GM13977 (cell line): ENCODE results near the gene DYRK2.

Experiments used
- DNase-seq: peaks from one replicate; pipeline ENCODE4 v3.0.0; 2012; ENCODE audit warnings: low spot score
- in situ Hi-C: fragments of 300-500 bp; cut with MboI; formaldehyde crosslinking; loops from one replicate; pipeline ENCODE4 v1.12.0; 2022; ENCODE audit warnings: low sequenced_read_pairs, low pct_unique_long_range_greater_than_20kb, mixed read lengths, inconsistent platforms; ENCODE audit not compliant: unreplicated experiment
- TF ChIP-seq, protein P1 (sequence below): IDR thresholded peaks from 2 replicates; pipeline ENCODE4 v1.5.1; 2012; ENCODE audit warnings: mild to moderate bottlenecking, control low read depth; ENCODE audit not compliant: insufficient read depth; ENCODE audit errors: extremely low read depth, missing control alignments

The DYRK2 gene

DNA sequence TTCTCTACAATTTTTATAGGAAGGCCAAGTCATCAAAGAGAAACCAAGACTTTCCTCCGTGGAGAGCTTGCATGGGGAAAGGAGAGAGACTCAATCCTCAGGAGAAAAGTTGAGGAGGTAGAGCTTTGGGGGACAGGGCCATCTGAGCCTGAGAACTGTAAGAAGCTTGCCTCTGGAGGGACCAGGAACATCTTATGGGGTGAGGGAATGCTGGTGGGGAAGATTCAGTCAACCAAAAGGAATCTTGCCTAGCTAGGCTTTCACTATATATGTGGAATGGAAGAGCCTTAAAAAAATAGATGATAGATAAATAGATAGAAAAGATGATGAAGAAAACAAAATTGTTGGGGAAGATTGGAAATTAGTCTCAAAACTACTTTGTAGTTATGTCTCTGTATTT is 63.5 kb downstream of the DYRK2 start:
- no peak for DNase-seq
- TF ChIP-seq, protein P1, sequence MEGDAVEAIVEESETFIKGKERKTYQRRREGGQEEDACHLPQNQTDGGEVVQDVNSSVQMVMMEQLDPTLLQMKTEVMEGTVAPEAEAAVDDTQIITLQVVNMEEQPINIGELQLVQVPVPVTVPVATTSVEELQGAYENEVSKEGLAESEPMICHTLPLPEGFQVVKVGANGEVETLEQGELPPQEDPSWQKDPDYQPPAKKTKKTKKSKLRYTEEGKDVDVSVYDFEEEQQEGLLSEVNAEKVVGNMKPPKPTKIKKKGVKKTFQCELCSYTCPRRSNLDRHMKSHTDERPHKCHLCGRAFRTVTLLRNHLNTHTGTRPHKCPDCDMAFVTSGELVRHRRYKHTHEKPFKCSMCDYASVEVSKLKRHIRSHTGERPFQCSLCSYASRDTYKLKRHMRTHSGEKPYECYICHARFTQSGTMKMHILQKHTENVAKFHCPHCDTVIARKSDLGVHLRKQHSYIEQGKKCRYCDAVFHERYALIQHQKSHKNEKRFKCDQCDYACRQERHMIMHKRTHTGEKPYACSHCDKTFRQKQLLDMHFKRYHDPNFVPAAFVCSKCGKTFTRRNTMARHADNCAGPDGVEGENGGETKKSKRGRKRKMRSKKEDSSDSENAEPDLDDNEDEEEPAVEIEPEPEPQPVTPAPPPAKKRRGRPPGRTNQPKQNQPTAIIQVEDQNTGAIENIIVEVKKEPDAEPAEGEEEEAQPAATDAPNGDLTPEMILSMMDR: no peak
- in situ Hi-C loops: no loop called here

DNA sequence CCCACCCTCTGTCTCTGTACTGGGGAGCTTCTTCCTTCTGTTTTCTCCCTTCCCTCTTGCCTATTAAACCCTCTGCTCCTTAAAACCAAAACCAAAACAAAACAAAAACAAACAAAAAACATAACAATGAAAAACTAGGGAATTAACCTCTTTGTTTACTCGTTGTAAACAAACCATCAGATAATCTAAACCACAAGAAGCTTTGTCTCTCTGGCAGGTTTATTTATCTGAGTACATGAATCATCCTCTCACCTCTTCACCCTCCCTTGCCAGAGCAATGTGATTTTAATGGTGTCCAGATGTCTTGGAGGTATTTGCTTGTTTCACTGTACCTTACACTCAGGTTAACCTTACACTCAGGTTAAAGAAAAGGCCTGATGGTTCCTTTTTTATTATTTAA is 66.1 kb downstream of the DYRK2 start:
- DNase-seq: no peak
- TF ChIP-seq, protein P1: no peak
- in situ Hi-C loops: no loop called here
